Measurements from ENCODE around the gene CTDSPL2.
"Not testable (repeated sequence)": the region's sequence is repeated elsewhere in the genome, so short reads cannot be mapped to it uniquely, and the experiment has no call there.

Gene CTDSPL2

GRCh38 chr15:44450172-44450571 is 22.7 kb downstream of the CTDSPL2 start:
- H3K4me3 ChIP-seq (ENCODE audit: low read depth, low read length) = no peak overlapping the region
- no peak for TF ChIP-seq CTCF (IDR thresholded peaks at IDR 0.05; ENCODE audit: low read depth, low read length)

GRCh38 chr15:44453578-44454283 is 26.3 kb downstream of the CTDSPL2 start:
- H3K4me3 ChIP-seq (ENCODE audit: low read depth, low read length) = not testable (repeated sequence)

- no peak for TF ChIP-seq CTCF (IDR thresholded peaks at IDR 0.05; ENCODE audit: low read depth, low read length)
Observed at GRCh38 chr15:44458429-44458828, 31.0 kb downstream of the CTDSPL2 start.

GRCh38 chr15:44468709-44469385 is 41.4 kb downstream of the CTDSPL2 start:
- no peak overlapping the region for H3K4me3 ChIP-seq (ENCODE audit: low read depth, low read length)
- no peak for TF ChIP-seq CTCF (IDR thresholded peaks at IDR 0.05; ENCODE audit: low read depth, low read length)

More at GRCh38 chr15:44458429-44458828, 31.0 kb downstream of the CTDSPL2 start:
- H3K4me3 ChIP-seq (ENCODE audit: low read depth, low read length) = no peak overlapping the region

GRCh38 chr15:44471885-44472455 is 44.5 kb downstream of the CTDSPL2 start:
- no peak overlapping the region for H3K4me3 ChIP-seq (ENCODE audit: low read depth, low read length)

GRCh38 chr15:44479343-44479742 is 51.9 kb downstream of the CTDSPL2 start:
- TF ChIP-seq CTCF (IDR thresholded peaks at IDR 0.05; ENCODE audit: low read depth, low read length) = no peak
- no peak overlapping the region for H3K4me3 ChIP-seq (ENCODE audit: low read depth, low read length)

More at GRCh38 chr15:44471885-44472455, 44.5 kb downstream of the CTDSPL2 start:
- TF ChIP-seq CTCF (IDR thresholded peaks at IDR 0.05; ENCODE audit: low read depth, low read length) = no peak

GRCh38 chr15:44482090-44482489 is 54.7 kb downstream of the CTDSPL2 start:
- no peak overlapping the region for H3K4me3 ChIP-seq (ENCODE audit: low read depth, low read length)
- no peak for TF ChIP-seq CTCF (IDR thresholded peaks at IDR 0.05; ENCODE audit: low read depth, low read length)

Data from WI38 (cell line).